T1000 (cell line): ENCODE results near the gene KLF3.

Experiments used
- DNase-seq: peaks from one replicate; lab custom pipeline; 2025; ENCODE audit warnings: mixed read lengths; lab: John Stamatoyannopoulos, UW

Gene KLF3

GRCh38 chr4:38673130-38673978 is 9.4 kb downstream of the KLF3 start:
- DNase-seq: no peak

GRCh38 chr4:38674258-38675144 is 10.5 kb downstream of the KLF3 start:
- DNase-seq: no peak

GRCh38 chr4:38675146-38676121 is 11.4 kb downstream of the KLF3 start:
- peak; percentile 77 for DNase-seq

- DNase-seq: no peak
Measured at GRCh38 chr4:38676986-38677385, 13.0 kb downstream of the KLF3 start.

- DNase-seq: no peak
Measured at GRCh38 chr4:38677441-38677840, 13.4 kb downstream of the KLF3 start.

GRCh38 chr4:38678078-38678477 is 14.1 kb downstream of the KLF3 start:
- peak; percentile 52 for DNase-seq

- no peak for DNase-seq
Measured at GRCh38 chr4:38679921-38680320, 15.9 kb downstream of the KLF3 start.

- no peak for DNase-seq
Measured at GRCh38 chr4:38681281-38681991, 17.4 kb downstream of the KLF3 start.

- DNase-seq: no peak
Measured at GRCh38 chr4:38682336-38682735, 18.3 kb downstream of the KLF3 start.

GRCh38 chr4:38683276-38683675 is 19.3 kb downstream of the KLF3 start:
- no peak for DNase-seq

GRCh38 chr4:38684271-38684670 is 20.3 kb downstream of the KLF3 start:
- no peak for DNase-seq

- no peak for DNase-seq
Measured at GRCh38 chr4:38684951-38685844, 21.2 kb downstream of the KLF3 start.

GRCh38 chr4:38686682-38687081 is 22.7 kb downstream of the KLF3 start:
- no peak for DNase-seq

GRCh38 chr4:38687571-38688011 is 23.6 kb downstream of the KLF3 start:
- DNase-seq: no peak

- DNase-seq: no peak
Measured at GRCh38 chr4:38688676-38689355, 24.8 kb downstream of the KLF3 start.

GRCh38 chr4:38691251-38692008 is 27.4 kb downstream of the KLF3 start:
- DNase-seq: no peak

- DNase-seq: no peak
Measured at GRCh38 chr4:38692421-38692820, 28.4 kb downstream of the KLF3 start.

GRCh38 chr4:38693569-38693968 is 29.6 kb downstream of the KLF3 start:
- no peak for DNase-seq

- DNase-seq: no peak
Measured at GRCh38 chr4:38694330-38694729, 30.3 kb downstream of the KLF3 start.
